WTC11 (cell line): ENCODE measurements around the gene ADGRL2. TPM values are rescaled to one million over a fixed set of nuclear protein-coding genes. Genes with fewer than 3 reads are reported as not detected.

Experiments used
- ATAC-seq: fragments of 200-7000 bp; cut with Tn5 transposase; 2 replicates; pipeline ENCODE4 v1.10.0; 2021; ENCODE audit warnings: mild to moderate bottlenecking, moderate library complexity
- CTCF ChIA-PET: fragments of 300-600 bp; sonication (Branson Sonifier 250); formaldehyde crosslinking; loops from one replicate; lab custom pipeline; 2021; ENCODE audit warnings: antibody characterized with exemption; lab: Charles Lee
- POLR2A ChIA-PET: fragments of 350-600 bp; sonication (Branson Sonifier 250); formaldehyde crosslinking; loops from one replicate; lab custom pipeline; 2021; ENCODE audit warnings: antibody characterized with exemption; lab: Charles Lee
- DNase-seq: peaks from one replicate; pipeline ENCODE4 v3.0.0; 2021; ENCODE audit warnings: low spot score
- H3K27ac Mint-ChIP-seq: 2 replicates; pipeline ENCODE4 v1.8.0; 2021; ENCODE audit warnings: mixed read lengths
- H3K27me3 Mint-ChIP-seq: 2 replicates; pipeline ENCODE4 v1.8.0; 2021; ENCODE audit warnings: low read depth, mild to moderate bottlenecking, moderate library complexity, mixed read lengths
- H3K36me3 Mint-ChIP-seq: 2 replicates; pipeline ENCODE4 v1.8.0; 2021; ENCODE audit warnings: mixed read lengths
- H3K4me1 Mint-ChIP-seq: 2 replicates; pipeline ENCODE4 v1.8.0; 2022; ENCODE audit warnings: mixed read lengths
- H3K4me3 Mint-ChIP-seq: 2 replicates; pipeline ENCODE4 v1.8.0; 2021; ENCODE audit warnings: mild to moderate bottlenecking, moderate library complexity, mixed read lengths
- H3K9me3 Mint-ChIP-seq: 2 replicates; pipeline ENCODE4 v1.8.0; 2021; ENCODE audit warnings: mixed read lengths
- CBFB ChIP-seq: sonication (generic); formaldehyde crosslinking; IDR thresholded peaks from 2 replicates; pipeline ENCODE4 v1.8.1; 2022; ENCODE audit warnings: mild to moderate bottlenecking, low read depth, missing genetic modification reagents
- CREM ChIP-seq: sonication (generic); formaldehyde crosslinking; IDR thresholded peaks from 2 replicates; pipeline ENCODE4 v1.8.1; 2022; ENCODE audit warnings: mild to moderate bottlenecking, missing genetic modification reagents, moderate library complexity
- GRHL2 ChIP-seq: fragments of 250-450 bp; sonication (Bioruptor Pico); IDR thresholded peaks from 2 replicates; pipeline ENCODE4 v1.8.0; 2022; ENCODE audit warnings: mild to moderate bottlenecking, moderate library complexity; ENCODE audit not compliant: insufficient replicate concordance, severe bottlenecking
- JAZF1 ChIP-seq: fragments of 250-450 bp; sonication (Bioruptor Pico); IDR thresholded peaks from 2 replicates; pipeline ENCODE4 v1.9.0; 2021; ENCODE audit warnings: moderate library complexity, mild to moderate bottlenecking, inconsistent platforms
- MXD4 ChIP-seq: fragments of 250-450 bp; sonication (Bioruptor Pico); IDR thresholded peaks from 2 replicates; pipeline ENCODE4 v1.8.0; 2021; ENCODE audit warnings: mild to moderate bottlenecking, moderate library complexity, borderline replicate concordance
- OVOL2 ChIP-seq: fragments of 250-450 bp; sonication (Bioruptor Pico); IDR thresholded peaks from 2 replicates; pipeline ENCODE4 v1.9.0; 2021; ENCODE audit warnings: mild to moderate bottlenecking, borderline replicate concordance
- SMAD4 ChIP-seq: sonication (generic); formaldehyde crosslinking; IDR thresholded peaks from 2 replicates; pipeline ENCODE4 v1.8.0; 2022; ENCODE audit warnings: mild to moderate bottlenecking, missing genetic modification reagents
- TCF7 ChIP-seq: sonication (generic); formaldehyde crosslinking; IDR thresholded peaks from 2 replicates; pipeline ENCODE4 v1.8.0; 2022; ENCODE audit warnings: mild to moderate bottlenecking, low read depth, missing genetic modification reagents, moderate library complexity
- ZNF219 ChIP-seq: sonication (generic); formaldehyde crosslinking; IDR thresholded peaks from 2 replicates; pipeline ENCODE4 v1.8.0; 2023; ENCODE audit warnings: missing genetic modification reagents, mild to moderate bottlenecking, borderline replicate concordance
- ZNF232 ChIP-seq: sonication (generic); formaldehyde crosslinking; IDR thresholded peaks from 2 replicates; pipeline ENCODE4 v1.8.0; 2022; ENCODE audit warnings: mild to moderate bottlenecking, missing genetic modification reagents
- total RNA-seq: library from RNA; stranded (reverse); gene quantifications from 3 replicates; pipeline ENCODE4 v1.2.3, GENCODE V29; 2021
- TF ChIP-seq, protein P1 (sequence below): sonication (generic); formaldehyde crosslinking; conservative IDR thresholded peaks from 2 replicates; pipeline ENCODE4 v1.8.1; 2023; ENCODE audit warnings: mild to moderate bottlenecking, low read depth, missing genetic modification reagents, moderate library complexity
- TF ChIP-seq, protein P2 (sequence below): sonication (generic); formaldehyde crosslinking; IDR thresholded peaks from 2 replicates; pipeline ENCODE4 v1.8.0; 2022; ENCODE audit warnings: mild to moderate bottlenecking, missing genetic modification reagents
- TF ChIP-seq, protein P3 (sequence below): sonication (generic); formaldehyde crosslinking; IDR thresholded peaks from 2 replicates; pipeline ENCODE4 v1.8.1; 2022; ENCODE audit warnings: missing genetic modification reagents, borderline replicate concordance
- TF ChIP-seq, protein P4 (sequence below): fragments of 250-450 bp; sonication (Bioruptor Pico); IDR thresholded peaks from 2 replicates; pipeline ENCODE4 v1.9.0; 2021; ENCODE audit warnings: mild to moderate bottlenecking
- TF ChIP-seq, protein P5 (sequence below): sonication (generic); formaldehyde crosslinking; IDR thresholded peaks from 2 replicates; pipeline ENCODE4 v1.8.1; 2023; ENCODE audit warnings: mild to moderate bottlenecking, missing genetic modification reagents, moderate library complexity
- TF ChIP-seq, protein P6 (sequence below): sonication (generic); formaldehyde crosslinking; IDR thresholded peaks from 2 replicates; pipeline ENCODE4 v1.8.1; 2022; ENCODE audit warnings: mild to moderate bottlenecking, missing genetic modification reagents, moderate library complexity, borderline replicate concordance
- TF ChIP-seq, protein P7 (sequence below): fragments of 250-450 bp; sonication (Bioruptor Pico); IDR thresholded peaks from 2 replicates; pipeline ENCODE4 v1.8.0; 2021; ENCODE audit warnings: mild to moderate bottlenecking

Gene ADGRL2
- total RNA-seq, 1 experiment from 2014 or later, result 71.6 TPM

DNA sequence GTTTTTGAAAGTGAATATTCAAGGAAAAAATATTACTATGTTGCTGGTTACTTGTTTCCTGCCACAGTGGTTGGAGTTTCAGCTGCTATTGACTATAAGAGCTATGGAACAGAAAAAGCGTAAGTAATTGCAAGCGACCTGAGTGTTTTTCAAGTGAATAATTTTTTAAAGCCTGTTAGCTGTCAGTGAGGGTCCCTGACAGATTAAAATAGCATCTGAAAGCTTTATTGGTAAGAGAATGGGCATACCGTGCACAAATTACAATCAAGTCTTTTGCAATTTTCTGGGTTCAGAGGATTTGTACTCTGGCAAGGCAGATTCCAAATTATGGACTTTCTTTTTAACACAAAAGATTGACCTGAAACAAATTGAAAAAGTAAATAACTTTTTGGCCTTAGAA is 169.7 kb downstream of the ADGRL2 start (continued):
- no peak for TF ChIP-seq CREM
- TF ChIP-seq ZNF232 (CRISPR knock-in tag), result no peak
- TF ChIP-seq OVOL2 (CRISPR knock-in tag), result no peak

DNA sequence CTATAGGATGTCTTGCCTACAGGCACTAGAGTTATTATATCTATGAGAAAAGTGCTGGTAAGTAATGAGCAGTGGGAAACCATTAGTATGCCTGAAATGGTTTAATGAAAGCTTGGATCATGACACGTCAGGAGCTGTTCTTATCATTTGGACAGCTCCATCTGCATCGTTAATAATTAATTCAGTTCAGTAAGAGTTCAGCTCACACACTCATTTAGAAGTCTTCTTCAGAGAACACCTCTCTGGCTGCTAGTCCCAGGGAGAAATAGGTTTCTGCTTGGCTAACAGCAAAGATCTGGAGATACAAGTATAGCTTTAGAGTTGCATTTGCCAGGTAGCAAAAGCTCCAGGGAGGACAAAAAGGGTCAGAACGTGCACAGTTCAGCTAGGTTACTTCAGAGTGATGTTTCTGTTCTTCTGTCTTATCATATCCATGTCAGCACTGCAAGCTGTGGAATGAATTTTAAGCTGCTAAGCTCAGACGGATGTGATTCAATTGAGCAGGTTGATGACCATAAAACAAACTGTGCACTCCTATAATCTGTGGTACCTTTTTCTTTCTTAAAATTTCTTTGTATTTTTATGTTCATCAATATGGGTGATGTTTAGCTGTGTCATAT is 173.6 kb downstream of the ADGRL2 start:
- no peak overlapping the region for H3K4me3 Mint-ChIP-seq
- DNase-seq (no peak), ATAC-seq (no peak)
- peaks cover 55% of the 10 kb centered on the region for H3K4me1 Mint-ChIP-seq
- H3K36me3 Mint-ChIP-seq, result peaks cover 23% of the 10 kb centered on the region
- ChIA-PET POLR2A (no interaction called here), CTCF (interaction anchor here (0.8 kb wide), 1 partner anchor 193 kb away, joined by 3 read pairs; no protein-coding TSS in a partner anchor)
- H3K27me3 Mint-ChIP-seq, result no peaks in the 10 kb centered on the region
- TF ChIP-seq, protein P1, sequence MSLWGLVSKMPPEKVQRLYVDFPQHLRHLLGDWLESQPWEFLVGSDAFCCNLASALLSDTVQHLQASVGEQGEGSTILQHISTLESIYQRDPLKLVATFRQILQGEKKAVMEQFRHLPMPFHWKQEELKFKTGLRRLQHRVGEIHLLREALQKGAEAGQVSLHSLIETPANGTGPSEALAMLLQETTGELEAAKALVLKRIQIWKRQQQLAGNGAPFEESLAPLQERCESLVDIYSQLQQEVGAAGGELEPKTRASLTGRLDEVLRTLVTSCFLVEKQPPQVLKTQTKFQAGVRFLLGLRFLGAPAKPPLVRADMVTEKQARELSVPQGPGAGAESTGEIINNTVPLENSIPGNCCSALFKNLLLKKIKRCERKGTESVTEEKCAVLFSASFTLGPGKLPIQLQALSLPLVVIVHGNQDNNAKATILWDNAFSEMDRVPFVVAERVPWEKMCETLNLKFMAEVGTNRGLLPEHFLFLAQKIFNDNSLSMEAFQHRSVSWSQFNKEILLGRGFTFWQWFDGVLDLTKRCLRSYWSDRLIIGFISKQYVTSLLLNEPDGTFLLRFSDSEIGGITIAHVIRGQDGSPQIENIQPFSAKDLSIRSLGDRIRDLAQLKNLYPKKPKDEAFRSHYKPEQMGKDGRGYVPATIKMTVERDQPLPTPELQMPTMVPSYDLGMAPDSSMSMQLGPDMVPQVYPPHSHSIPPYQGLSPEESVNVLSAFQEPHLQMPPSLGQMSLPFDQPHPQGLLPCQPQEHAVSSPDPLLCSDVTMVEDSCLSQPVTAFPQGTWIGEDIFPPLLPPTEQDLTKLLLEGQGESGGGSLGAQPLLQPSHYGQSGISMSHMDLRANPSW (CRISPR knock-in tag), result no peak
- H3K9me3 Mint-ChIP-seq, result no peaks in the 10 kb centered on the region
- peak overlapping the region; percentile 67 for H3K27ac Mint-ChIP-seq

DNA sequence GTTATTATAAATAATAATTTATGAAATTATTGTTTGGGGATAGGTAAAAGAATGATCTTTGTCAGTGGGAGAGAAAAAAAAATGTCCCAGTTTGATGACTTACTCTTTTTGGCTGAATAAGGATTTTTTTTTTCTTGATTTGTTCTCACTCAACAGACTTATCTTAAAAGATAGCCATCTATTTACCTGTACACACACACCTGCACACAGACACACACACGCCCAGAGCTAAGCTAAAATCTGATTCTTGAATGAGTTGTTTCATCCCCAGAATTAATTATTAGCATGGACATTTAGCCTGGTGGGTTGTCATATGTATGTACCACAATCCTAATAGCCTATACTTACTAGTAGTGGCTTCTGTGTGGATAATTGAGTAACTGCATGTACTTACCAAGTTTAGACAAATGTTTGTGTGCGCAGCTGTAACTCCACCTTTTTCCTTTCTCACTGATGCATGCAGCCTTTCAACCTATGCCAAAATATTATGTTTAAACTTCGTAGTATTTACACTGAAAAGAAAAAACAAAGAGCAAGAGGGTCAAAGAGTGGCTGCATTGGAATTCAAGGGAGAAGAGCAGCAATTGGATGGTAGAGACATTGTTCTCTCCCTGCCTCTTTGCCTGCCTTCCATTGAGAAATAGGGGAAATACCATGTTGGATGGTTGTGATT is 174.3 kb downstream of the ADGRL2 start:
- ChIA-PET CTCF (no interaction called here), POLR2A (no interaction called here)
- peaks cover 62% of the 10 kb centered on the region for H3K4me1 Mint-ChIP-seq
- H3K36me3 Mint-ChIP-seq, result peaks cover 21% of the 10 kb centered on the region
- H3K4me3 Mint-ChIP-seq, result no peak overlapping the region
- H3K9me3 Mint-ChIP-seq, result no peaks in the 10 kb centered on the region
- H3K27me3 Mint-ChIP-seq, result no peaks in the 10 kb centered on the region
- TF ChIP-seq GRHL2 (CRISPR knock-in tag), result no peak
- DNase-seq (no peak), ATAC-seq (peak; percentile 43)
- peak overlapping the region; percentile 83 for H3K27ac Mint-ChIP-seq

DNA sequence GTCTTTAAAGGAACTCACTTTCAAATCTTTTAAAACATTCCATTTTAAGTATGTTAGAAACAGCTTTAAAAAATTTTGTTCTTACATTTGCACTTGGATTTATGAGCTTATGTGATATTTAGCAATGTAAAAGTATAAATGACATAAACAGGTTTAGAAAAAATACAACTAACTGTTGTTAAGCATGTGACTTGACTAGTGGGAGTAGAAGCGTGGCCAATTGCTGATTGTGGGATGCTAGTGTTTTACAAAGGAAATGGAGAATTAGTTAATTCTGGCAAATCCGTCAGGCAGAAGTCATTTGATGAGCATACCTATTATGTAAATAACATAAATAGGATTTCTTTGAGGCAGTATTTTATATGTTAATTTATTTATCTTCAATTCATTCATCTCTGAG is 175.8 kb downstream of the ADGRL2 start:
- Mint-ChIP-seq H3K9me3 (no peaks in the 10 kb centered on the region), H3K27me3 (no peaks in the 10 kb centered on the region), H3K4me3 (no peak overlapping the region), H3K36me3 (peaks cover 17% of the 10 kb centered on the region), H3K27ac (peak overlapping the region; percentile 80), H3K4me1 (peaks cover 76% of the 10 kb centered on the region)
- ChIA-PET POLR2A (no interaction called here), CTCF (no interaction called here)
- no peak for ATAC-seq
- DNase-seq, result no peak
- no peak for TF ChIP-seq JAZF1
- TF ChIP-seq, protein P2, sequence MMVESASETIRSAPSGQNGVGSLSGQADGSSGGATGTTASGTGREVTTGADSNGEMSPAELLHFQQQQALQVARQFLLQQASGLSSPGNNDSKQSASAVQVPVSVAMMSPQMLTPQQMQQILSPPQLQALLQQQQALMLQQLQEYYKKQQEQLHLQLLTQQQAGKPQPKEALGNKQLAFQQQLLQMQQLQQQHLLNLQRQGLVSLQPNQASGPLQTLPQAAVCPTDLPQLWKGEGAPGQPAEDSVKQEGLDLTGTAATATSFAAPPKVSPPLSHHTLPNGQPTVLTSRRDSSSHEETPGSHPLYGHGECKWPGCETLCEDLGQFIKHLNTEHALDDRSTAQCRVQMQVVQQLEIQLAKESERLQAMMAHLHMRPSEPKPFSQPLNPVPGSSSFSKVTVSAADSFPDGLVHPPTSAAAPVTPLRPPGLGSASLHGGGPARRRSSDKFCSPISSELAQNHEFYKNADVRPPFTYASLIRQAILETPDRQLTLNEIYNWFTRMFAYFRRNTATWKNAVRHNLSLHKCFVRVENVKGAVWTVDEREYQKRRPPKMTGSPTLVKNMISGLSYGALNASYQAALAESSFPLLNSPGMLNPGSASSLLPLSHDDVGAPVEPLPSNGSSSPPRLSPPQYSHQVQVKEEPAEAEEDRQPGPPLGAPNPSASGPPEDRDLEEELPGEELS (CRISPR knock-in tag), result no peak
- TF ChIP-seq TCF7 (CRISPR knock-in tag), result no peak
- no peak for TF ChIP-seq CBFB
- TF ChIP-seq ZNF219, result no peak
- TF ChIP-seq, protein P3, sequence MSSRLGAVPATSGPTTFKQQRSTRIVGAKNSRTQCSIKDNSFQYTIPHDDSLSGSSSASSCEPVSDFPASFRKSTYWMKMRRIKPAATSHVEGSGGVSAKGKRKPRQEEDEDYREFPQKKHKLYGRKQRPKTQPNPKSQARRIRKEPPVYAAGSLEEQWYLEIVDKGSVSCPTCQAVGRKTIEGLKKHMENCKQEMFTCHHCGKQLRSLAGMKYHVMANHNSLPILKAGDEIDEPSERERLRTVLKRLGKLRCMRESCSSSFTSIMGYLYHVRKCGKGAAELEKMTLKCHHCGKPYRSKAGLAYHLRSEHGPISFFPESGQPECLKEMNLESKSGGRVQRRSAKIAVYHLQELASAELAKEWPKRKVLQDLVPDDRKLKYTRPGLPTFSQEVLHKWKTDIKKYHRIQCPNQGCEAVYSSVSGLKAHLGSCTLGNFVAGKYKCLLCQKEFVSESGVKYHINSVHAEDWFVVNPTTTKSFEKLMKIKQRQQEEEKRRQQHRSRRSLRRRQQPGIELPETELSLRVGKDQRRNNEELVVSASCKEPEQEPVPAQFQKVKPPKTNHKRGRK (CRISPR knock-in tag), result no peak
- TF ChIP-seq MXD4 (CRISPR knock-in tag), result no peak
- TF ChIP-seq, protein P4, sequence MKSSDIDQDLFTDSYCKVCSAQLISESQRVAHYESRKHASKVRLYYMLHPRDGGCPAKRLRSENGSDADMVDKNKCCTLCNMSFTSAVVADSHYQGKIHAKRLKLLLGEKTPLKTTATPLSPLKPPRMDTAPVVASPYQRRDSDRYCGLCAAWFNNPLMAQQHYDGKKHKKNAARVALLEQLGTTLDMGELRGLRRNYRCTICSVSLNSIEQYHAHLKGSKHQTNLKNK (CRISPR knock-in tag), result no peak
- TF ChIP-seq, protein P5, sequence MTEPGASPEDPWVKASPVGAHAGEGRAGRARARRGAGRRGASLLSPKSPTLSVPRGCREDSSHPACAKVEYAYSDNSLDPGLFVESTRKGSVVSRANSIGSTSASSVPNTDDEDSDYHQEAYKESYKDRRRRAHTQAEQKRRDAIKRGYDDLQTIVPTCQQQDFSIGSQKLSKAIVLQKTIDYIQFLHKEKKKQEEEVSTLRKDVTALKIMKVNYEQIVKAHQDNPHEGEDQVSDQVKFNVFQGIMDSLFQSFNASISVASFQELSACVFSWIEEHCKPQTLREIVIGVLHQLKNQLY (CRISPR knock-in tag), result no peak
- no peak for TF ChIP-seq OVOL2 (CRISPR knock-in tag)
- no peak for TF ChIP-seq SMAD4
- TF ChIP-seq, protein P6, sequence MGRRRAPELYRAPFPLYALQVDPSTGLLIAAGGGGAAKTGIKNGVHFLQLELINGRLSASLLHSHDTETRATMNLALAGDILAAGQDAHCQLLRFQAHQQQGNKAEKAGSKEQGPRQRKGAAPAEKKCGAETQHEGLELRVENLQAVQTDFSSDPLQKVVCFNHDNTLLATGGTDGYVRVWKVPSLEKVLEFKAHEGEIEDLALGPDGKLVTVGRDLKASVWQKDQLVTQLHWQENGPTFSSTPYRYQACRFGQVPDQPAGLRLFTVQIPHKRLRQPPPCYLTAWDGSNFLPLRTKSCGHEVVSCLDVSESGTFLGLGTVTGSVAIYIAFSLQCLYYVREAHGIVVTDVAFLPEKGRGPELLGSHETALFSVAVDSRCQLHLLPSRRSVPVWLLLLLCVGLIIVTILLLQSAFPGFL (CRISPR knock-in tag), result no peak
- TF ChIP-seq ZNF232 (CRISPR knock-in tag), result no peak
- TF ChIP-seq, protein P7, sequence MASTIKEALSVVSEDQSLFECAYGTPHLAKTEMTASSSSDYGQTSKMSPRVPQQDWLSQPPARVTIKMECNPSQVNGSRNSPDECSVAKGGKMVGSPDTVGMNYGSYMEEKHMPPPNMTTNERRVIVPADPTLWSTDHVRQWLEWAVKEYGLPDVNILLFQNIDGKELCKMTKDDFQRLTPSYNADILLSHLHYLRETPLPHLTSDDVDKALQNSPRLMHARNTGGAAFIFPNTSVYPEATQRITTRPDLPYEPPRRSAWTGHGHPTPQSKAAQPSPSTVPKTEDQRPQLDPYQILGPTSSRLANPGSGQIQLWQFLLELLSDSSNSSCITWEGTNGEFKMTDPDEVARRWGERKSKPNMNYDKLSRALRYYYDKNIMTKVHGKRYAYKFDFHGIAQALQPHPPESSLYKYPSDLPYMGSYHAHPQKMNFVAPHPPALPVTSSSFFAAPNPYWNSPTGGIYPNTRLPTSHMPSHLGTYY (CRISPR knock-in tag), result no peak
